GM23338 (cell line): ENCODE data around the gene TNC. TPM values are rescaled to one million over a fixed set of nuclear protein-coding genes. Genes with fewer than 3 reads are reported as not detected.

Source experiments
- ATAC-seq: fragments of 200-7000 bp; cut with Tn5 transposase; 3 replicates; pipeline ENCODE4 v1.9.1; 2020
- DNase-seq: peaks from one replicate; pipeline ENCODE4 v3.0.0-alpha.2; 2015; ENCODE audit warnings: low spot score
- H2AFZ ChIP-seq: fragments of 200-600 bp; sonication (generic); 2 replicates; pipeline ENCODE4 v1.8.0; 2016; ENCODE audit warnings: antibody characterized with exemption, mild to moderate bottlenecking, moderate library complexity
- H3F3A ChIP-seq: fragments of 200-600 bp; sonication (generic); replicated peaks from 2 replicates; pipeline ENCODE4 v1.8.0; 2017; ENCODE audit warnings: antibody characterized with exemption, mixed run types, low read depth
- H3K27ac ChIP-seq: fragments of 200-600 bp; sonication (generic); 2 replicates; pipeline ENCODE4 v1.6.1; 2016; ENCODE audit warnings: low read depth
- H3K27me3 ChIP-seq: fragments of 200-600 bp; sonication (generic); 2 replicates; pipeline ENCODE4 v1.8.0; 2016; ENCODE audit warnings: mild to moderate bottlenecking, mixed run types, moderate library complexity; ENCODE audit not compliant: insufficient read depth
- H3K36me3 ChIP-seq: fragments of 200-600 bp; sonication (generic); 2 replicates; pipeline ENCODE4 v1.8.0; 2016; ENCODE audit warnings: mild to moderate bottlenecking; ENCODE audit not compliant: insufficient read depth
- H3K4me1 ChIP-seq: fragments of 200-600 bp; sonication (generic); 2 replicates; pipeline ENCODE4 v1.8.0; 2016; ENCODE audit warnings: mild to moderate bottlenecking, moderate library complexity; ENCODE audit not compliant: insufficient read depth
- H3K4me2 ChIP-seq: fragments of 200-600 bp; sonication (generic); 2 replicates; pipeline ENCODE4 v1.7.1; 2017; ENCODE audit warnings: mixed run types
- H3K4me3 ChIP-seq: fragments of 200-600 bp; sonication (generic); 2 replicates; pipeline ENCODE4 v1.6.1; 2016; ENCODE audit warnings: mixed run types
- H3K79me2 ChIP-seq: fragments of 200-600 bp; sonication (generic); replicated peaks from 2 replicates; pipeline ENCODE4 v1.8.0; 2017; ENCODE audit warnings: mild to moderate bottlenecking; ENCODE audit not compliant: insufficient read depth
- H3K9me2 ChIP-seq: fragments of 200-600 bp; sonication (generic); 2 replicates; pipeline ENCODE4 v1.8.0; 2017; ENCODE audit not compliant: insufficient read depth
- H4K20me1 ChIP-seq: fragments of 200-600 bp; sonication (generic); replicated peaks from 2 replicates; pipeline ENCODE4 v1.8.0; 2017; ENCODE audit warnings: mild to moderate bottlenecking; ENCODE audit not compliant: insufficient read depth
- H3K27ac Mint-ChIP-seq: 2 replicates; pipeline ENCODE4 v1.8.0; 2020; ENCODE audit warnings: inconsistent platforms, mild to moderate bottlenecking, moderate library complexity, mixed read lengths
- H3K27me3 Mint-ChIP-seq: 3 replicates; pipeline ENCODE4 v1.8.0; 2022; ENCODE audit warnings: low read depth, mild to moderate bottlenecking, moderate library complexity, mixed read lengths, inconsistent platforms; ENCODE audit not compliant: insufficient read depth, poor library complexity
- H3K36me3 Mint-ChIP-seq: 3 replicates; pipeline ENCODE4 v1.8.0; 2021; ENCODE audit warnings: low read depth, mild to moderate bottlenecking, inconsistent platforms, moderate library complexity, mixed read lengths
- H3K4me1 Mint-ChIP-seq: 3 replicates; pipeline ENCODE4 v1.8.0; 2020; ENCODE audit warnings: mild to moderate bottlenecking, inconsistent platforms, mixed read lengths
- H3K4me3 Mint-ChIP-seq: 3 replicates; pipeline ENCODE4 v1.8.0; 2021; ENCODE audit warnings: moderate library complexity, mild to moderate bottlenecking, inconsistent platforms, mixed read lengths
- H3K9me3 Mint-ChIP-seq: 3 replicates; pipeline ENCODE4 v1.8.0; 2020; ENCODE audit warnings: moderate library complexity, mild to moderate bottlenecking, inconsistent platforms, mixed read lengths
- CREB1 ChIP-seq: fragments of 250-450 bp; sonication (Bioruptor Pico); IDR thresholded peaks from 2 replicates; pipeline ENCODE4 v1.5.0; 2020; ENCODE audit warnings: low read depth, mild to moderate bottlenecking, moderate library complexity
- EZH2 ChIP-seq: fragments of 200-600 bp; sonication (generic); IDR thresholded peaks from one replicate; pipeline ENCODE4 v1.8.0; 2017; ENCODE audit warnings: antibody characterized with exemption, mild to moderate bottlenecking, low read depth; ENCODE audit not compliant: unreplicated experiment
- EZH2phosphoT487 ChIP-seq: fragments of 200-600 bp; sonication (generic); IDR thresholded peaks from one replicate; pipeline ENCODE4 v1.8.1; 2018; ENCODE audit warnings: antibody characterized with exemption; ENCODE audit not compliant: unreplicated experiment
- JUNB ChIP-seq: IDR thresholded peaks from one replicate; pipeline ENCODE4 v1.6.1; 2016; ENCODE audit warnings: antibody characterized with exemption; ENCODE audit not compliant: unreplicated experiment
- NANOG ChIP-seq: IDR thresholded peaks from 2 replicates; pipeline ENCODE4 v1.6.1; 2016; ENCODE audit warnings: antibody characterized with exemption, borderline replicate concordance
- POLR2AphosphoS5 ChIP-seq: IDR thresholded peaks from 2 replicates; pipeline ENCODE4 v1.6.1; 2016; ENCODE audit warnings: antibody characterized with exemption, low read depth
- STAT1 ChIP-seq: IDR thresholded peaks from one replicate; pipeline ENCODE4 v1.6.1; 2016; ENCODE audit warnings: antibody characterized with exemption; ENCODE audit not compliant: unreplicated experiment
- ZNF114 ChIP-seq: fragments of 250-450 bp; sonication (Bioruptor Pico); IDR thresholded peaks from 2 replicates; pipeline ENCODE4 v1.5.0; 2020; ENCODE audit warnings: mild to moderate bottlenecking, moderate library complexity
- ZNF331 ChIP-seq: fragments of 250-450 bp; sonication (Bioruptor Pico); IDR thresholded peaks from 2 replicates; pipeline ENCODE4 v1.5.0; 2020; ENCODE audit warnings: low read depth, mild to moderate bottlenecking, moderate library complexity
- polyA plus RNA-seq: library from polyadenylated mRNA; unstranded; fragments of >200 nt; fragmentation: Nextera tagmentation; extraction: Ambion mirVana; gene quantifications from 2 replicates; pipeline ENCODE4 v1.2.1, GENCODE V29; 2016
- total RNA-seq: library from RNA; depleted of rRNA; stranded (reverse); fragments of >200 nt; shearing (Covaris generic); gene quantifications from 2 replicates; pipeline ENCODE4 v1.2.3, GENCODE V29; 2014
- TF ChIP-seq, protein P1 (sequence below), 2 experiments: fragments of 200-600 bp in 1 of 2; sonication (generic) in 1 of 2; conservative IDR thresholded peaks; 2 replicates each; pipeline versions ENCODE4 v1.5.1 to v1.6.1; 2016 to 2017; ENCODE audit warnings: antibody characterized with exemption in 2 of 2, low read depth in 2 of 2, mild to moderate bottlenecking in 2 of 2, moderate library complexity in 1 of 2
- TF ChIP-seq, protein P2 (sequence below): fragments of 250-450 bp; sonication (Bioruptor Pico); IDR thresholded peaks from 2 replicates; pipeline ENCODE4 v1.5.0; 2020; ENCODE audit warnings: mild to moderate bottlenecking, moderate library complexity
- TF ChIP-seq, protein P3 (sequence below): IDR thresholded peaks from 2 replicates; pipeline ENCODE4 v1.6.1; 2016; ENCODE audit warnings: antibody characterized with exemption
- TF ChIP-seq, protein P4 (sequence below): IDR thresholded peaks from one replicate; pipeline ENCODE4 v1.6.1; 2018; ENCODE audit warnings: antibody characterized with exemption; ENCODE audit not compliant: unreplicated experiment

Gene TNC
- total and polyA plus RNA-seq, 2 experiments from 2014 or later: 0.89 to 2.7 TPM

DNA sequence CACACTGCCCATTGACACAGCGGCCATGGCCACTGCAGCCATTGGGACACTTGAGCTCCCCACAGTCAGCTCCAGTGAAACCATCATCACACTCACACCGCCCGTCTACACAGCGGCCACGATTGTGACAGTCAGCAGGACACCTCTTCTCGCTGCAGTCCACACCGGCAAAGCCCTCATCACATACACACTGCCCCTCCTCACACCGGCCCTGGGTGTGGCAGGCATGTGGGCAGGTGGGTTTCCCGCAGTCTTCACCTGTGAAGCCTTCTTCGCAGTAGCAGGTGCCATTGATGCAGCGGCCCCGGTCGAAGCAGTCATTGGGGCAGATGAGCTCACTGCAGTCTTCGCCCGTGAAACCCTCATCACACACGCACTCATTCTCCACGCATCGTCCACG is 31.5 kb downstream of the TNC start:
- no peaks in the 10 kb centered on the region for H3K79me2 ChIP-seq
- H3K27ac ChIP-seq: no peak overlapping the region
- H3K4me2 ChIP-seq: no peak overlapping the region
- H3K4me3 ChIP-seq: no peak overlapping the region
- no peaks in the 10 kb centered on the region for H4K20me1 ChIP-seq
- no peaks in the 10 kb centered on the region for H3K4me1 ChIP-seq
- DNase-seq (no peak), ATAC-seq (no peak)
- Mint-ChIP-seq H3K36me3 (no peaks in the 10 kb centered on the region), H3K4me1 (no peaks in the 10 kb centered on the region), H3K4me3 (no peak overlapping the region), H3K9me3 (no peaks in the 10 kb centered on the region), H3K27me3 (peaks cover 4% of the 10 kb centered on the region), H3K27ac (no peak overlapping the region)
- TF ChIP-seq, protein P1, sequence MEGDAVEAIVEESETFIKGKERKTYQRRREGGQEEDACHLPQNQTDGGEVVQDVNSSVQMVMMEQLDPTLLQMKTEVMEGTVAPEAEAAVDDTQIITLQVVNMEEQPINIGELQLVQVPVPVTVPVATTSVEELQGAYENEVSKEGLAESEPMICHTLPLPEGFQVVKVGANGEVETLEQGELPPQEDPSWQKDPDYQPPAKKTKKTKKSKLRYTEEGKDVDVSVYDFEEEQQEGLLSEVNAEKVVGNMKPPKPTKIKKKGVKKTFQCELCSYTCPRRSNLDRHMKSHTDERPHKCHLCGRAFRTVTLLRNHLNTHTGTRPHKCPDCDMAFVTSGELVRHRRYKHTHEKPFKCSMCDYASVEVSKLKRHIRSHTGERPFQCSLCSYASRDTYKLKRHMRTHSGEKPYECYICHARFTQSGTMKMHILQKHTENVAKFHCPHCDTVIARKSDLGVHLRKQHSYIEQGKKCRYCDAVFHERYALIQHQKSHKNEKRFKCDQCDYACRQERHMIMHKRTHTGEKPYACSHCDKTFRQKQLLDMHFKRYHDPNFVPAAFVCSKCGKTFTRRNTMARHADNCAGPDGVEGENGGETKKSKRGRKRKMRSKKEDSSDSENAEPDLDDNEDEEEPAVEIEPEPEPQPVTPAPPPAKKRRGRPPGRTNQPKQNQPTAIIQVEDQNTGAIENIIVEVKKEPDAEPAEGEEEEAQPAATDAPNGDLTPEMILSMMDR (conservative IDR thresholded peaks at IDR 0.05; ENCODE audit: low read depth in 2 of 2): no peak
- TF ChIP-seq POLR2AphosphoS5 (no peak), STAT1 (no peak), CREB1 (no peak), EZH2phosphoT487 (no peak), ZNF331 (CRISPR knock-in tag) (no peak), ZNF114 (CRISPR knock-in tag) (no peak), NANOG (no peak), EZH2 (no peak), JUNB (no peak)
- TF ChIP-seq, protein P2, sequence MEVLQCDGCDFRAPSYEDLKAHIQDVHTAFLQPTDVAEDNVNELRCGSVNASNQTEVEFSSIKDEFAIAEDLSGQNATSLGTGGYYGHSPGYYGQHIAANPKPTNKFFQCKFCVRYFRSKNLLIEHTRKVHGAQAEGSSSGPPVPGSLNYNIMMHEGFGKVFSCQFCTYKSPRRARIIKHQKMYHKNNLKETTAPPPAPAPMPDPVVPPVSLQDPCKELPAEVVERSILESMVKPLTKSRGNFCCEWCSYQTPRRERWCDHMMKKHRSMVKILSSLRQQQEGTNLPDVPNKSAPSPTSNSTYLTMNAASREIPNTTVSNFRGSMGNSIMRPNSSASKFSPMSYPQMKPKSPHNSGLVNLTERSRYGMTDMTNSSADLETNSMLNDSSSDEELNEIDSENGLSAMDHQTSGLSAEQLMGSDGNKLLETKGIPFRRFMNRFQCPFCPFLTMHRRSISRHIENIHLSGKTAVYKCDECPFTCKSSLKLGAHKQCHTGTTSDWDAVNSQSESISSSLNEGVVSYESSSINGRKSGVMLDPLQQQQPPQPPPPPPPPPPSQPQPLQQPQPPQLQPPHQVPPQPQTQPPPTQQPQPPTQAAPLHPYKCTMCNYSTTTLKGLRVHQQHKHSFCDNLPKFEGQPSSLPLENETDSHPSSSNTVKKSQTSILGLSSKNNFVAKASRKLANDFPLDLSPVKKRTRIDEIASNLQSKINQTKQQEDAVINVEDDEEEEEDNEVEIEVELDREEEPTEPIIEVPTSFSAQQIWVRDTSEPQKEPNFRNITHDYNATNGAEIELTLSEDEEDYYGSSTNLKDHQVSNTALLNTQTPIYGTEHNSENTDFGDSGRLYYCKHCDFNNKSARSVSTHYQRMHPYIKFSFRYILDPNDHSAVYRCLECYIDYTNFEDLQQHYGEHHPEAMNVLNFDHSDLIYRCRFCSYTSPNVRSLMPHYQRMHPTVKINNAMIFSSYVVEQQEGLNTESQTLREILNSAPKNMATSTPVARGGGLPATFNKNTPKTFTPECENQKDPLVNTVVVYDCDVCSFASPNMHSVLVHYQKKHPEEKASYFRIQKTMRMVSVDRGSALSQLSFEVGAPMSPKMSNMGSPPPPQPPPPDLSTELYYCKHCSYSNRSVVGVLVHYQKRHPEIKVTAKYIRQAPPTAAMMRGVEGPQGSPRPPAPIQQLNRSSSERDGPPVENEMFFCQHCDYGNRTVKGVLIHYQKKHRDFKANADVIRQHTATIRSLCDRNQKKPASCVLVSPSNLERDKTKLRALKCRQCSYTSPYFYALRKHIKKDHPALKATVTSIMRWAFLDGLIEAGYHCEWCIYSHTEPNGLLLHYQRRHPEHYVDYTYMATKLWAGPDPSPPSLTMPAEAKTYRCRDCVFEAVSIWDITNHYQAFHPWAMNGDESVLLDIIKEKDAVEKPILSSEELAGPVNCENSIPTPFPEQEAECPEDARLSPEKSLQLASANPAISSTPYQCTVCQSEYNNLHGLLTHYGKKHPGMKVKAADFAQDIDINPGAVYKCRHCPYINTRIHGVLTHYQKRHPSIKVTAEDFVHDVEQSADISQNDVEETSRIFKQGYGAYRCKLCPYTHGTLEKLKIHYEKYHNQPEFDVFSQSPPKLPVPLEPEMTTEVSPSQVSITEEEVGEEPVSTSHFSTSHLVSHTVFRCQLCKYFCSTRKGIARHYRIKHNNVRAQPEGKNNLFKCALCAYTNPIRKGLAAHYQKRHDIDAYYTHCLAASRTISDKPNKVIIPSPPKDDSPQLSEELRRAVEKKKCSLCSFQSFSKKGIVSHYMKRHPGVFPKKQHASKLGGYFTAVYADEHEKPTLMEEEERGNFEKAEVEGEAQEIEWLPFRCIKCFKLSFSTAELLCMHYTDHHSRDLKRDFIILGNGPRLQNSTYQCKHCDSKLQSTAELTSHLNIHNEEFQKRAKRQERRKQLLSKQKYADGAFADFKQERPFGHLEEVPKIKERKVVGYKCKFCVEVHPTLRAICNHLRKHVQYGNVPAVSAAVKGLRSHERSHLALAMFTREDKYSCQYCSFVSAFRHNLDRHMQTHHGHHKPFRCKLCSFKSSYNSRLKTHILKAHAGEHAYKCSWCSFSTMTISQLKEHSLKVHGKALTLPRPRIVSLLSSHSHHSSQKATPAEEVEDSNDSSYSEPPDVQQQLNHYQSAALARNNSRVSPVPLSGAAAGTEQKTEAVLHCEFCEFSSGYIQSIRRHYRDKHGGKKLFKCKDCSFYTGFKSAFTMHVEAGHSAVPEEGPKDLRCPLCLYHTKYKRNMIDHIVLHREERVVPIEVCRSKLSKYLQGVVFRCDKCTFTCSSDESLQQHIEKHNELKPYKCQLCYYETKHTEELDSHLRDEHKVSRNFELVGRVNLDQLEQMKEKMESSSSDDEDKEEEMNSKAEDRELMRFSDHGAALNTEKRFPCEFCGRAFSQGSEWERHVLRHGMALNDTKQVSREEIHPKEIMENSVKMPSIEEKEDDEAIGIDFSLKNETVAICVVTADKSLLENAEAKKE (CRISPR knock-in tag): no peak
- TF ChIP-seq, protein P3, sequence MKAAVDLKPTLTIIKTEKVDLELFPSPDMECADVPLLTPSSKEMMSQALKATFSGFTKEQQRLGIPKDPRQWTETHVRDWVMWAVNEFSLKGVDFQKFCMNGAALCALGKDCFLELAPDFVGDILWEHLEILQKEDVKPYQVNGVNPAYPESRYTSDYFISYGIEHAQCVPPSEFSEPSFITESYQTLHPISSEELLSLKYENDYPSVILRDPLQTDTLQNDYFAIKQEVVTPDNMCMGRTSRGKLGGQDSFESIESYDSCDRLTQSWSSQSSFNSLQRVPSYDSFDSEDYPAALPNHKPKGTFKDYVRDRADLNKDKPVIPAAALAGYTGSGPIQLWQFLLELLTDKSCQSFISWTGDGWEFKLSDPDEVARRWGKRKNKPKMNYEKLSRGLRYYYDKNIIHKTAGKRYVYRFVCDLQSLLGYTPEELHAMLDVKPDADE: no peak
- TF ChIP-seq, protein P4, sequence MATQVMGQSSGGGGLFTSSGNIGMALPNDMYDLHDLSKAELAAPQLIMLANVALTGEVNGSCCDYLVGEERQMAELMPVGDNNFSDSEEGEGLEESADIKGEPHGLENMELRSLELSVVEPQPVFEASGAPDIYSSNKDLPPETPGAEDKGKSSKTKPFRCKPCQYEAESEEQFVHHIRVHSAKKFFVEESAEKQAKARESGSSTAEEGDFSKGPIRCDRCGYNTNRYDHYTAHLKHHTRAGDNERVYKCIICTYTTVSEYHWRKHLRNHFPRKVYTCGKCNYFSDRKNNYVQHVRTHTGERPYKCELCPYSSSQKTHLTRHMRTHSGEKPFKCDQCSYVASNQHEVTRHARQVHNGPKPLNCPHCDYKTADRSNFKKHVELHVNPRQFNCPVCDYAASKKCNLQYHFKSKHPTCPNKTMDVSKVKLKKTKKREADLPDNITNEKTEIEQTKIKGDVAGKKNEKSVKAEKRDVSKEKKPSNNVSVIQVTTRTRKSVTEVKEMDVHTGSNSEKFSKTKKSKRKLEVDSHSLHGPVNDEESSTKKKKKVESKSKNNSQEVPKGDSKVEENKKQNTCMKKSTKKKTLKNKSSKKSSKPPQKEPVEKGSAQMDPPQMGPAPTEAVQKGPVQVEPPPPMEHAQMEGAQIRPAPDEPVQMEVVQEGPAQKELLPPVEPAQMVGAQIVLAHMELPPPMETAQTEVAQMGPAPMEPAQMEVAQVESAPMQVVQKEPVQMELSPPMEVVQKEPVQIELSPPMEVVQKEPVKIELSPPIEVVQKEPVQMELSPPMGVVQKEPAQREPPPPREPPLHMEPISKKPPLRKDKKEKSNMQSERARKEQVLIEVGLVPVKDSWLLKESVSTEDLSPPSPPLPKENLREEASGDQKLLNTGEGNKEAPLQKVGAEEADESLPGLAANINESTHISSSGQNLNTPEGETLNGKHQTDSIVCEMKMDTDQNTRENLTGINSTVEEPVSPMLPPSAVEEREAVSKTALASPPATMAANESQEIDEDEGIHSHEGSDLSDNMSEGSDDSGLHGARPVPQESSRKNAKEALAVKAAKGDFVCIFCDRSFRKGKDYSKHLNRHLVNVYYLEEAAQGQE: no peak
- no peaks in the 10 kb centered on the region for H3K27me3 ChIP-seq
- H2AFZ ChIP-seq: no peak overlapping the region
- no peaks in the 10 kb centered on the region for H3K36me3 ChIP-seq
- no peaks in the 10 kb centered on the region; the same call in 1 of the 2 replicates for H3K9me2 ChIP-seq
- H3F3A ChIP-seq: no peaks in the 10 kb centered on the region
